RWPE1 (cell line): ENCODE results near the gene CTSC.

Experiments
- CTCF ChIA-PET: fragments of 350-600 bp; sonication (Branson Sonifier 250); formaldehyde crosslinking; extraction: SDS; loops from one replicate; lab custom pipeline; 2021; lab: Yijun Ruan, JAX
- POLR2A ChIA-PET: fragments of 400-600 bp; formaldehyde crosslinking; extraction: SDS; loops from one replicate; lab custom pipeline; 2020; ENCODE audit warnings: antibody characterized with exemption; ENCODE audit not compliant: low non-redundant PET; lab: Yijun Ruan, JAX
- DNase-seq: peaks from one replicate; pipeline ENCODE4 v3.0.0; 2012; ENCODE audit warnings: low spot score
- H3K27ac ChIP-seq: fragments of 450-650 bp; 2 replicates; pipeline ENCODE4 v1.5.1; 2017
- TF ChIP-seq, protein P1 (sequence below): fragments of 450-650 bp; conservative IDR thresholded peaks from 2 replicates; pipeline ENCODE4 v1.5.1; 2017; ENCODE audit warnings: low read depth, mild to moderate bottlenecking

The CTSC gene

DNA sequence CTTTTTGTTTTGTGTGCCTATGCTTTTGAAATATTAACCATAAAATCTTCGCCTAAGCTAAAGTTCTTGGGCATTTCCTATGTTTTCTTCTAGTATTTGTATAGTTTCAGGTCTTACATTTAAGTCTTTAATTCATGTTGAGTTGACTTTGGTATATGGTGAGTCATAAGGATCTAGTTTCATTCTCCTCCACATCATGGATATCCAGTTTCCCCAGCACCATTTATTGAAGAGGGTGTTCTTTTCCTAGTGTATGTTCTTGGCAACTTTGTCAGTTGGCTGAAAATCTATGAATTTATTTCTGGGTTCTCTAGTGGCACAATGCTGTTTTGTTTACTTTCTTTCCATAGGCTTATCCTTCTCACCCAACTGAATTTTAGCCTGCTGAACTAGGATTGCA, 49.0 kb downstream of the CTSC start:
- ChIA-PET POLR2A (no interaction called here), CTCF (no interaction called here)
- DNase-seq = no peak
- TF ChIP-seq, protein P1, sequence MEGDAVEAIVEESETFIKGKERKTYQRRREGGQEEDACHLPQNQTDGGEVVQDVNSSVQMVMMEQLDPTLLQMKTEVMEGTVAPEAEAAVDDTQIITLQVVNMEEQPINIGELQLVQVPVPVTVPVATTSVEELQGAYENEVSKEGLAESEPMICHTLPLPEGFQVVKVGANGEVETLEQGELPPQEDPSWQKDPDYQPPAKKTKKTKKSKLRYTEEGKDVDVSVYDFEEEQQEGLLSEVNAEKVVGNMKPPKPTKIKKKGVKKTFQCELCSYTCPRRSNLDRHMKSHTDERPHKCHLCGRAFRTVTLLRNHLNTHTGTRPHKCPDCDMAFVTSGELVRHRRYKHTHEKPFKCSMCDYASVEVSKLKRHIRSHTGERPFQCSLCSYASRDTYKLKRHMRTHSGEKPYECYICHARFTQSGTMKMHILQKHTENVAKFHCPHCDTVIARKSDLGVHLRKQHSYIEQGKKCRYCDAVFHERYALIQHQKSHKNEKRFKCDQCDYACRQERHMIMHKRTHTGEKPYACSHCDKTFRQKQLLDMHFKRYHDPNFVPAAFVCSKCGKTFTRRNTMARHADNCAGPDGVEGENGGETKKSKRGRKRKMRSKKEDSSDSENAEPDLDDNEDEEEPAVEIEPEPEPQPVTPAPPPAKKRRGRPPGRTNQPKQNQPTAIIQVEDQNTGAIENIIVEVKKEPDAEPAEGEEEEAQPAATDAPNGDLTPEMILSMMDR = no peak
- no peak overlapping the region for H3K27ac ChIP-seq

DNA sequence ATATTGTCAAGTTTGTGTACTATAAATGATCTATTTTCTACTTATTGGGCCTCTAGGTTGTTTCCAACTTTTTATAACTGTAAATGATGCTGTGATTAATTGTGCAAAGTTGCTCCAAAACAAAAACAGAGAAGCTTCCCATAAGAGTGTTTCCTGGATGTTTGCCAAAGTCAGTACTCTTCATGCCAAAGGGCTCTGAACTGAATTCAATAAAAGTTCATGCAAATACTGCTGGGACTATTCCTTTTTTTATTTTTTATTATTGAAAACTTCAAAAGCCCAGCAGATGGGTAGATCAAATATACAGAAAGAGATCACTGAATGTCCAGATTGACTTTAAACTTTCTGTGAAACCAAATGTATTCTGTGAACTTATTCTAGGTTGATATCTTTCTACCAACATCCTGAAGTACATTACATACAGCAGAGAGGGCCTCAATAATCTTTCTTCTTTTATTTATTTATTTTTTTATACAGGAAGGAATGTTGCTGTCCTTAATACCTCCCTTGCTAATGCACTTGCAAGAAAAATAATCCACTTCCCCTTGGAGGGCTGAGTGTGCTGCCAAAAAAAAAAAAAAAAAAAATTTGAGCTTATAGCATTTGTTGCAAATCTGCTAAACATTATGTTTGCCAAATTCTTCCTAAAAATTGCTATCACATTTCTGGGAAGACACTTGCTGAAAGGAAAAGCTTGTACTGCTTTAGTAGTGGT, 53.0 kb downstream of the CTSC start:
- no peak overlapping the region for H3K27ac ChIP-seq
- POLR2A ChIA-PET = no interaction called here
- DNase-seq = no peak
- CTCF ChIA-PET = interaction anchor here (1.4 kb wide), 1 partner anchor 269 kb away, joined by 4 read pairs; no protein-coding TSS in a partner anchor
- TF ChIP-seq, protein P1 = no peak

DNA sequence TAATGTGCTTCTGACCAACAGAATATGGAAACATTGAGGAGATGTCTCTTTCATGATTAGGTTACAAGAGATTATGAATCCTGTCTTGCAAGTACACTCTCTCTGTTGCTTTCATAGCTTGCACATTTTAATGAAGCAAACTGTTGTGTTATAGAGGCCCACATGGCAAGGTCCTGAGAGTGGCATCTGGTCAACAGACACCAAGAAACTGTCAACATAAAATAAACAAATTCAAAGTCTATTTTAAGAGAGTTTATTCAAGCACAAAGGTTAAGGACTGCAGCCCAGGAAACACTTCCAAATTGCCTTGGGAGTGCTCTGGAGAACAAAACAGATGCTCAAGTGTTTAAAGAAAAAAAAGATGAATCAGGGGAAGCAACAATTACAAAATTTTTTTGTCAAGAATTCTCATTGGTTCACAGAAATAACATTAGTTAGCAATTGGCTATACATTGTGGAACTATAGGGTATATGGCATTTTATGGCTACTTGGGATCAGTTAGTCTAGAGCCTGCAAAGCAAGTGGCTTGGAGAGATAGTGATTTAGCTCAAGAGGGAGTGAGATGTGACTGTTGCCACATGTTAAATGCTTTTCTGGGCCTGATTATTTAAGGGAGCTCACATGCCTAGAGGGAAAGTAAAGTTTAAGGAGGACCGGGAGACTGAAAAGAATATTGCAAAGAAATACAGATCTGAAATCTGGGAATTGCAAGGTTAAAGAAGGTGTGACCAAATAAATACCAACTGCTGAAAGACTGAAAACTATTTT, 54.6 kb downstream of the CTSC start:
- DNase-seq = no peak
- POLR2A ChIA-PET = interaction anchor here (0.6 kb wide), 1 partner anchor 270 kb away, joined by 3 read pairs; no protein-coding TSS in a partner anchor

DNA sequence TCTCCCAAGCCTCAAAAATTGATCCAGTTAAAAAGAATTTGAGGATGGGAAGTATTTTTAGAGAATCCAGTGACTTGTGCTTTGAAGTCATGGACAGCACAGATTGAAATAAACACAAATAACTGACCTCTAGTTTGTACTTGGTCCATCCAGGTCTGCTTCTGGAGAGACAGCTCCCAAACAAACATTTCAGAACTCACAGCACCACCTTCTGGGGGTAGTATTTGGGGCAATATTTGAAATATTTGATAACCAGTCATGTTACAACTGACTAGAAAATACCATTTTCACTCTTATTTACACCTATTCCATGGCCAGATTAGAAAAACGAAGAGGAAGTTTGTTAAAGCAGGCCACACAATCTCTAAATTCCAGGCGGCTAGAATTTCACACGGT, 56.2 kb downstream of the CTSC start:
- no peak for DNase-seq
- TF ChIP-seq, protein P1 = no peak
- CTCF ChIA-PET = interaction anchor here (0.6 to 1.7 kb wide), 9 partner anchors 61 to 968 kb away, joined by 3 to 6 read pairs (median 4); no protein-coding TSS in a partner anchor
- POLR2A ChIA-PET = no interaction called here
- no peak overlapping the region for H3K27ac ChIP-seq

More for the DNA sequence above, 54.6 kb downstream of the CTSC start:
- TF ChIP-seq, protein P1 = no peak
- H3K27ac ChIP-seq = no peak overlapping the region
- CTCF ChIA-PET = interaction anchor here (1.4 kb wide), 1 partner anchor 267 kb away, joined by 4 read pairs; no protein-coding TSS in a partner anchor

DNA sequence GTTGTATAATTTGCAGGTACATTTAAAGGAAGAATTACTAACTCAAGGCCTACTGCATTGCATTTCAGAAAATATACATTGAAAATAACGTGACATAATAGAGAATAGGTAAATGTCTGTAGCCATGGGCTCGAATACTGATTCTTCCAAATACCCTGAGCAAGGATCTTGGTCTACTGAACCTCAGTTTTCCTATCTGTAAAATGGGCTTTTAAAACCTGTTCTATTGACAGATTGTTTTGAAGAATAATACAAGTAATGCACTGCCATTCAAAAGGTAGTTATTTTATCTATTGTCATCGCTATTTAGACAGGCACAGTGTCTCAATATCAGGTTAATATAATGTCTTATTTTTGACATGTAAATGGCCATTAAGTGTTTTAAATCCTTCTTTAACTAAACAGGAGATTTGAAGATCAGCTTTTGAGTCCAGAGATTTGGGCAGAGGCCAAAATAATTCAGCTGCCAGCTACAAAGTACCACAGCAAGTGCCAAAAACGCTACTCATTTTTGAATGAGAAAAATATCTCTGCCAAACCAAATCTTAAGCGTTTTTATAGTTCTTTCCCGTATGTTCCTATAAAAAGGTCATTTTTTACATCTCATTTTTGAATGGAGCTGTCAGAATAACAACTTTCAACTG, 56.7 kb downstream of the CTSC start:
- POLR2A ChIA-PET = no interaction called here
- CTCF ChIA-PET = interaction anchor here (0.6 to 1.7 kb wide), 9 partner anchors 61 to 969 kb away, joined by 3 to 6 read pairs (median 4); no protein-coding TSS in a partner anchor
- no peak for DNase-seq
- no peak overlapping the region for H3K27ac ChIP-seq
- TF ChIP-seq, protein P1 = no peak
